Measurements from ENCODE around the gene ZER1. TPM values are rescaled to one million over a fixed set of nuclear protein-coding genes. Genes with fewer than 3 reads are reported as not detected.

Gene ZER1
- total RNA-seq (2022; extraction: Qiagen RNA extraction; ENCODE audit: low read depth) = 11.4 to 16.4 TPM (median 15.2 TPM) in 5 replicates

GRCh38 chr9:128771745-128772519 lies at the start of gene ZER1:
Gene ZER1 (minus strand): TSS chr9:128771927. CDS start chr9:128755565, 16,362 bp downstream.

GRCh38 chr9:128818099-128818838 lies 46.5 kb upstream of the ZER1 start, which contains the start of gene ENDOG:
Gene ENDOG (plus strand): TSS chr9:128818500. CDS start chr9:128818685, 185 bp downstream.

DNA sequence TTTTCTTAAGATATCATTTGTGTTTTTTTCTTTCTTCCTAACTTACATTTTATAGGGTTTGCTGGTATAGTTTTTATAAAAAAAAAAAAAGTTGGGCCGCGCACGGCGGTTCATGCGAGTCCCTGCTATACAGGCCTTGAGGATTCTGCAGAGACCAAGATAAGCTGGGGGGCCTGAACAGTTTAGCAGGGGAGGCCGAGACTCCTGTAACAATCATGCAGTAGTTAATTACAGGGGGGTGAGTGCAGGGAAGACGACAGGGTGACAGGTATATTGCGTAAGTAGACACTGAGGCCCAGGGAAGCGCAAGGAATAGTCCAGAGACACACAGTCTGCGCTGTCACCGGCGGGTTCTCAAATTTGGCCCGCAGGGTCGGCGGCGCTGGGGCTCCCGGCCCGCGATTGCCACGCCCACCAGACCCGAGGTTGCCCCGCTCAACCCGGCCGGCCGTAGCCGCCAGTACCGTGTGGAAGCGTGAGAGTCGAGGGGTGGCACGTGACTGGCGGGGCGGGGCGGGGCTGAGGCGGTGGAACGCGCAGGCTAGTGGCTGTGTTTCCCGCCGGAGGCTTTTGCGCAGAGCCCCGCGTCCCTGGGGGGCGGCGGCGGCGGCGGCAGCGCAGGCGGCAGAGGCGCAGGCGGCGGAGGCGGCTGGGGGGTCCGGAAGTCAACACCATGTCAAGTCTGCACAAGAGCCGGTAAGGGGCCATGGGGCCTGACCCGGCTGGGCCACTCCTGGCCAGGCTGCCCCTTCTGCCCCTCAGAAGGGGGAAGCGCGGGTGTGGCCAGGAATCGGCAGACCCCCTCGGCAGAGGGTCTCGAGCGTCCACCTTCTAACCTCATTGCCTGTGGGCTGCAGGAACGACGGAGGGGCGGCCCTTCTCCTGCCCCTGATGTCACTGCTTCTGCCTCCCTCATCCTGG lies 15.2 kb upstream of the ZER1 start, which contains the start of gene TBC1D13:
Gene TBC1D13, plus strand, starts transcription at position 573 of the 921 bp plus-strand sequence. Its CDS starts 101 bp downstream, at position 674.

GRCh38 chr9:128723866-128724743 lies 47.6 kb downstream of the ZER1 start, which contains the start of gene ZDHHC12:
Gene ZDHHC12 (minus strand): TSS chr9:128724127. CDS start chr9:128724093, 34 bp downstream.

DNA sequence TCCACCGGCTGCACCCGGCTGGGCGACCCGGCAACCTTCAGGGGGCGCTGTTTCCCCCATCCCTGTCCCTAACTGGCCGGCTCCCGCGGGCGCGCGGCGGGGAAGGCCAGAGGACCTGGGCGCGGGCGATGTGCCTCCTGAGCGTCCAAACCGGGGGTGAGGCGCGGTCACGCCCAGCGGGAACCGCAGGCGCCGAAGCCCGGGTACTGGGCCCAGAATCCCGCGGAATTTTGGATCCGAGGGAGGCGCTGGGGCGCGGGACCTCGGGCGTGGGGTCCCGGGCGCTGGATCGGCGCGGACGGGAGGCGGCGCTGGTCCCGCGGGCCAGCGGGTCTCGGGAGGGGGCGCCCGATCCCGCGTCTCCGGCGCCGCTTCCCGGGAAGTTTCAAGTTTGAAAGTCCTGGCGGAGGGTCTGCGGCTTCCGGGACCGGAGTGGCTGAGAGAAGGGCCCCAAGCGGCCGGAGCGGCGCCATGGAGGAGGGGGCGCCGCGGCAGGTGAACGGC lies 69.2 kb downstream of the ZER1 start, which contains the start of gene PKN3:
Gene PKN3, plus strand, starts transcription at position 59 of the 504 bp plus-strand sequence. Its CDS starts 413 bp downstream, at position 472.

DNA sequence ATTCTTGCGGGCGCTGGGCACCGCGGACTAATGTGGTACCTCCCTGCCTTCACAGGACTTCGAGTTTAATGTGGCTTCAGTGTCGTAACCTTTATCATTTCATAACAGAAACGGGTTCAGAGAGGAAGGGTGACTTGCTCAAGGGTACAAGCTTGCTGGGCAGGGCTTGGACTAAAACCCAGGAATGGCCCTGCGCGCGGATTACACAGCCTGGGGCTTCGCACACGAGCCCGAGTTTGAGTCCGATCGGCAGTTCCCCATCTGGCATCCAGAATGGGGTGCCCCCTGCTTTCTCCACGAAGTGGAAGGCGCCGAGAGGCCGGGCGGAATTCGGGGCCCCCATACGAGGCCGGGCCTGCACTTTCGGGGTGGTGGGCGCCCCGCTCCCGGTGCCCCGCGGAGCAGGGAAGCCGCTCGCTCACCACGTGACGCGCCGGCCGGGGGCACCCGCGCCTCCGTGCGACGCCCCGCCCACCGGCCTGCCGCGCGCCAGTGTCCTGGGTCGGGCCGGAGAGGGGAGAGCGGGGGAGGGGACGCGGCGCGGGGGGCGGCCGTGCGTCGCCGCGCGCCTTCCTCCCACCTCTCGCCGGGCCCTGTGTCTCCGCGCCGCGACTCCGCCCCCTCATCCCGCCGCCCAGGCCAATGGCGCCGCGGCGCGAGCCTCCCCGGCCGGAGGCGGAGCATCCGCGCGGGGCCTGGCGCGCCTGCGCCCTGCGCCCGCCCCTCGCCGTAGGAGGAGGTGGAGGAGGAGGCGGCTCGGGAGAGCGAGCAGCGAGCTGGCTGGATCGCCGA lies 83.0 kb downstream of the ZER1 start, which contains the start of gene SET:
Gene SET, plus strand, starts transcription at position 722 of the 792 bp plus-strand sequence. CDS start 361 bp downstream, outside the sequence.

Other genes with a start within 250 kb of the ZER1 start
- 143 to 151 TPM (median 149 TPM) in 5 replicates for gene SPTAN1, start 219.3 kb downstream of the ZER1 start, total RNA-seq (2022; extraction: Qiagen RNA extraction; ENCODE audit: low read depth)
- gene DYNC2I2, start 115.1 kb downstream of the ZER1 start, total RNA-seq (2022; extraction: Qiagen RNA extraction; ENCODE audit: low read depth) = 98.2 to 144 TPM (median 134 TPM) in 5 replicates
- 403 to 440 TPM (median 413 TPM) in 5 replicates for gene SET, start 82.7 kb downstream of the ZER1 start, total RNA-seq (2022; extraction: Qiagen RNA extraction; ENCODE audit: low read depth)
- 13.4 to 17.1 TPM (median 14.7 TPM) in 5 replicates for gene PKN3, start 69.4 kb downstream of the ZER1 start, total RNA-seq (2022; extraction: Qiagen RNA extraction; ENCODE audit: low read depth)
- gene ZDHHC12, start 47.8 kb downstream of the ZER1 start, total RNA-seq (2022; extraction: Qiagen RNA extraction; ENCODE audit: low read depth) = 71.9 to 93.4 TPM (median 92.8 TPM) in 5 replicates
- gene TBC1D13, start 15.3 kb upstream of the ZER1 start, total RNA-seq (2022; extraction: Qiagen RNA extraction; ENCODE audit: low read depth) = 17.8 to 20.8 TPM (median 19.9 TPM) in 5 replicates
- 18.0 to 35.4 TPM (median 30.6 TPM) in 5 replicates for gene ENDOG, start 46.6 kb upstream of the ZER1 start, total RNA-seq (2022; extraction: Qiagen RNA extraction; ENCODE audit: low read depth)
- 18.2 to 48.5 TPM (median 40.7 TPM) in 5 replicates for gene SPOUT1, start 57.9 kb upstream of the ZER1 start, total RNA-seq (2022; extraction: Qiagen RNA extraction; ENCODE audit: low read depth)
- 9.6 to 12.9 TPM (median 11.2 TPM) in 5 replicates for gene KYAT1, start 110.0 kb upstream of the ZER1 start, total RNA-seq (2022; extraction: Qiagen RNA extraction; ENCODE audit: low read depth)
- 78.7 to 100 TPM (median 97.4 TPM) in 5 replicates for gene LRRC8A, start 110.2 kb upstream of the ZER1 start, total RNA-seq (2022; extraction: Qiagen RNA extraction; ENCODE audit: low read depth)
- gene PHYHD1, start 149.1 kb upstream of the ZER1 start, total RNA-seq (2022; extraction: Qiagen RNA extraction; ENCODE audit: low read depth) = 0.48 TPM in 1 of 5 replicates, not detected in the others
- gene DOLK, start 175.7 kb upstream of the ZER1 start, total RNA-seq (2022; extraction: Qiagen RNA extraction; ENCODE audit: low read depth) = 33.4 to 41.3 TPM (median 36.7 TPM) in 5 replicates
- 37.0 to 45.2 TPM (median 38.9 TPM) in 5 replicates for gene NUP188, start 175.8 kb upstream of the ZER1 start, total RNA-seq (2022; extraction: Qiagen RNA extraction; ENCODE audit: low read depth)

All from A549 treated with GW870086 at 1 μM for 4 hours (cell line).